PC-9 (cell line): ENCODE results near the gene LIX1.

Experiments
- CTCF ChIP-seq: fragments of 200-600 bp; sonication (generic); conservative IDR thresholded peaks from 2 replicates; pipeline ENCODE4 v1.6.1; 2017; ENCODE audit warnings: mixed run types, antibody characterized with exemption, mild to moderate bottlenecking, moderate library complexity
- EZH2 ChIP-seq: fragments of 200-600 bp; sonication (generic); IDR thresholded peaks from 2 replicates; pipeline ENCODE4 v1.8.0; 2017; ENCODE audit warnings: antibody characterized with exemption, low read depth

GRCh38 chr5:97157689-97158088 lies 15.3 kb upstream of the LIX1 start:
- TF ChIP-seq CTCF (no peak), EZH2 (no peak)
